Coronary artery (tissue), 2 donors: ENCODE results near the gene RNPEP.

ENCODE experiments used
- DNase-seq: peaks from one replicate; pipeline ENCODE4 v3.0.0-alpha.2; 2017; ENCODE audit warnings: low spot score
- H3K27ac ChIP-seq, 2 donors: fragments of 200-600 bp; sonication (generic); one replicate each; pipeline ENCODE4 v1.5.1; 2016 to 2019
- H3K4me3 ChIP-seq: fragments of 200-600 bp; sonication (generic); 2 replicates; pipeline ENCODE4 v1.5.1; 2016; ENCODE audit warnings: mild to moderate bottlenecking, moderate library complexity
- TF ChIP-seq, protein P1 (sequence below): fragments of 200-600 bp; sonication (generic); IDR thresholded peaks from one replicate; pipeline ENCODE4 v1.5.1; 2019; ENCODE audit warnings: antibody characterized with exemption

Gene RNPEP

DNA sequence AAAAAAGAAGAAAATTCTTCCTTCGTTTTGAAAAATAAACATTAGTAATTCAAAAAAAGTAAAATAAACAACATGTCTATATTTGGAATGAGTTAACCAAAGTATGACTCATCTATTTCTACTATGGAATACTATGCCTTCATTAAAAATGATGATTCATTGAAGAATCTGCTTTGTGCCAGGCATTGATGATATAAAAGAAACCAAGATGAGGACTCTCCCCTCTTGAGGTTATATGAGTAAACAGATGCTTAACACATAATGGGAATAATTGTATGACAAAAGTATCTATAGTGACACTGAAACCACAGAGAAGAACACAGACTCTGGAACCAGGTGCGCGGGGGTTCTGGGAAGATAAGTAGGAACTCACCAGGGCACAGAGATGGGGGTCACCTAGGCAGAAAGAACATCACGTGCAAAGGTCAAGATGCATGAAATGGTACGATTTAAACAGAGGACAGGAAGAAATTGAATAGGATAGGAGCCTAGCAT, 46.8 kb downstream of the RNPEP start:
- H3K27ac ChIP-seq = no peak overlapping the region
- TF ChIP-seq, protein P1, sequence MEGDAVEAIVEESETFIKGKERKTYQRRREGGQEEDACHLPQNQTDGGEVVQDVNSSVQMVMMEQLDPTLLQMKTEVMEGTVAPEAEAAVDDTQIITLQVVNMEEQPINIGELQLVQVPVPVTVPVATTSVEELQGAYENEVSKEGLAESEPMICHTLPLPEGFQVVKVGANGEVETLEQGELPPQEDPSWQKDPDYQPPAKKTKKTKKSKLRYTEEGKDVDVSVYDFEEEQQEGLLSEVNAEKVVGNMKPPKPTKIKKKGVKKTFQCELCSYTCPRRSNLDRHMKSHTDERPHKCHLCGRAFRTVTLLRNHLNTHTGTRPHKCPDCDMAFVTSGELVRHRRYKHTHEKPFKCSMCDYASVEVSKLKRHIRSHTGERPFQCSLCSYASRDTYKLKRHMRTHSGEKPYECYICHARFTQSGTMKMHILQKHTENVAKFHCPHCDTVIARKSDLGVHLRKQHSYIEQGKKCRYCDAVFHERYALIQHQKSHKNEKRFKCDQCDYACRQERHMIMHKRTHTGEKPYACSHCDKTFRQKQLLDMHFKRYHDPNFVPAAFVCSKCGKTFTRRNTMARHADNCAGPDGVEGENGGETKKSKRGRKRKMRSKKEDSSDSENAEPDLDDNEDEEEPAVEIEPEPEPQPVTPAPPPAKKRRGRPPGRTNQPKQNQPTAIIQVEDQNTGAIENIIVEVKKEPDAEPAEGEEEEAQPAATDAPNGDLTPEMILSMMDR = no peak

DNA sequence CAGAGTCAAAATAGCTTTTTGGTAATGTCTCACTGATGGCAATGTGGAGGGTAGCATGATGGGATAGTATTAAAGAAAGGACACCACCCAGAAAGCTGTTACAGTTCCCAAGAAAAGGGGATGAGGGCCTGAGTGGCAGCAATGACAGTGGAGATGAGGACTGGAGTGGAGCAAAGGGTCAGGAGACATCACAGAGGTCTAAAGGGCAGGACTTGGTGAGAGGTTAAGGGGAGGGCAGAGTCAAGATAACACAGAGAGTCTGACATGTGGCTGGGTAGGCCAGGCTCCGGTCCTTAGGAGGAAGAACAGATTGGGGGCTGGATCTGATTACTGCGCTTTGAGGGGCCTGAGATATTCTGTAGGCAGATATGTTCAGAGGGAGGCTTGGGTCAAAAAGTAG, 47.3 kb downstream of the RNPEP start:
- H3K27ac ChIP-seq = no peak overlapping the region
- TF ChIP-seq, protein P1 = no peak
- no peak overlapping the region for H3K4me3 ChIP-seq
- DNase-seq = no peak

More for the DNA sequence above, 46.8 kb downstream of the RNPEP start:
- DNase-seq = no peak
- no peak overlapping the region for H3K4me3 ChIP-seq

DNA sequence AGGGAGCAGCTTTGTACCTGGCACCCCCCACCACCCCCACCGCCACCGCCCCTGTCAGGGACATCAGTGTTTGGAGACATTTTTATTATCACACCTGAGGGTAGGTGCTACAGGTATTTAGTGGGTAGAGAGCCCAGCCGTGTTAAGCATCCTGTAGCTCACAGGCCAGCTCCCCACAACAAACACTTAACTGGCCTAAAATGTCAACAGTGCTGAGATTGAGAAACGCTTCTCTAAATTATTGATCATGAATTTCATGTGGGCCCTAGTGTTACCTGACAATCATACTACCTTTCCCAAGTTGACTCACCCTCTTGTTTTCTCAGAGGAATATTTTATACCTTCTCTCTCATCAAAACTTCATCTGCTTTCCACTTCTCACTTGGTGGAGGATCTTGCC, 49.3 kb downstream of the RNPEP start:
- DNase-seq = no peak
- H3K4me3 ChIP-seq = no peak overlapping the region
- H3K27ac ChIP-seq = no peak overlapping the region
- TF ChIP-seq, protein P1 = no peak

DNA sequence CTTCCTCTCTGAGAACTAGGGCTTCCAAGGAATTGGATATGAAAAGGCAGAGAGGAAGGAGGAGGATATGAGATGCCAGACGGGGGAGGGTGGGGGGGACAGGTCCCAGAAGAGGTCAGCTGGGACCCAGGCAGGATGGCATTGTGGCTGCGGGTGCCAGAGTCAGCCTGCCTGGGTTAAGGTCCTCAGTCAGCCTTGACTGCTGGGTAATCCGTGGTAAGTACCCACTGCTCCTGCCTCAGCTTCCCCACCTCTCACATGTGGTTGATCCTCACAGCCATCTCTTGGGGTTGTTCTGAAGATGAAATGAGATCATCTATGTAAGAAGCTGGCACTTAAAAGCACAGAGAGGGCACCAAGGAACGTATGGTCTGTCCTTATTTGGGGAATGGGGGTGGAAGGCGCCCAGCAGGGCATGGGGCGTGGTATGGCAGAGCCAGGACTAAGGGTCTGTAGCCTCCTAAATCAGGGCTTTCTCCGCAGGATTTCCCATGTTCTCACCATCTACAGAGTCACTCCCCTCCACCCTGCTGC, 51.8 kb downstream of the RNPEP start:
- H3K4me3 ChIP-seq = peak overlapping the region; percentile 37
- H3K27ac ChIP-seq = peak overlapping the region; percentile 29 to 80
- DNase-seq = no peak
- TF ChIP-seq, protein P1 = no peak

DNA sequence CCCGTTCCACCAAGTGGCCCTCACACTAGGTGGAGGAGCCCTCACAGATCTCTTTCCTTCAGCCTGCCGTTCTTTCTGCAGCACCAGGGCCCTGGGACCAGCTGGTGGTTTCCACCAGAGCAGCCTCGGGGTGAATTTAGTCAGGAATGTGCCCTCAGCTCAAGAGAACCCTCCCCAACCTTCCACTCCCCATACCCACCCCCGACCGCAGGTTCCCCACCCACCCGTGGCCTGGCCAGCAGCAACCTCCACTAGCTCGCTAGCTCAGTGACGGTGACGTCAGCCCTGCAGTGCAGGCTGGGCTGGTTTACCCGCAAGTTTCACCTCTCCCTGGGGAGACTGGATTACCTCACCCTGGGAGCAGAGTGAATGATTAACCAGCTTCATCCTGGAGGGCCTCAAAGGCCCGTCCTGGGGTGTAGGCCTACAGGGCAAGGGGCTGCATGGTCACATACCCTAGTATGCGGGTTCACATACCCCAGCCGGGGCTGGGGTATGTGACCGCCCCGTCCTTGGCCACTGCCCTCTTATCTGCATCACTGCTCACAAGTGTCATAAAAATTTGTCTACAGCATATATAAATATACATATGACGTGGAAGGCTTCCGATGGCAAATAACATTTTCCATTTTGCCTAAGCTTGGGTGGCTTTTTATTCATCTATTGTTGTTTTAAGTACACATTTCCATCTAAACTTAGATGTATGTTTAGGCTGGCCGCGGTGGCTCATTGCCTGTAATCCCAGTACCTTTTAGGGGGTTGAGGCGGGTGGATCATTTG, 52.4 kb downstream of the RNPEP start:
- Histone ChIP-seq H3K4me3 (peak overlapping the region; percentile 37), H3K27ac (peak overlapping the region; percentile 29 to 80)
- TF ChIP-seq, protein P1 = no peak
- peak; percentile 93 for DNase-seq

DNA sequence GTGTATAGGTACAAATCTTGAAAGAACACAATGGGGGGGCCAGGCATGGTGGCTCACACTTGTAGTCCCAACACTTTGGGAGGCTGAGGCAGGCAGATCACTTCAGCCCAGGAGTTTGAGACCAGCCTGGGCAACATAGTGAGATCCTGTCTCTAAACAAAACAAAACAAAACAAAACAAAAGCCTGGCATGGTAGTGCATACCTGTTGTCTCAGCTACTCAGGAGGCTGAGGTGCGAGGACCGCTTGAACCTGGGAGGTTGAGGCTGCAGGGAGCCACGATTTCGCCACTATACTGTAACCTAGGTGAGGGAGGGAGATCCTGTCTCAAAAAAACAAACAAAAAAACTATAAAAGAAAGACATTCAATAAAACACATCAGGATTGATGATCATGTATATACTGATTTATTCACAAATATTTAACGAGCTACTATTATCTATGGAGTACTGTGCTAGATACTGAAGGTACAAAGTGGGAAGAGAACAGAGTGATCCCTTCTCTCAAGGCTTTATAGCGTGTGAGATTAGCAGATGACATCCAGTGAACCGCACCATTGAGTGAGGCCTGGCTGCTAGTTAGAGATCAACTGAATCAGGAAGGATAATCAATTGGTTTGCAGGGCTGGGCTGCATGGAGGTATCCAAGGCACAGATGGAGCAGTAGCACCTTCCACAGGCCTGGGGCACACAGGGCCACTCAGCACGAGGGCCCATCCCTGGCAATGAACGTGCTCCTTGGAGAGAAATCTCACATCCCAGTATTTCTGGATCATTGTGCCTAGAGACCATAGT, 54.3 kb downstream of the RNPEP start:
- Histone ChIP-seq H3K27ac (no peak overlapping the region), H3K4me3 (no peak overlapping the region)
- TF ChIP-seq, protein P1 = no peak
- DNase-seq = no peak
